ENCODE results near the gene ISCA2.

The ISCA2 gene

GRCh38 chr14:74486164-74486563, 7.4 kb upstream of the ISCA2 start:
- no peak for DNase-seq

DNA sequence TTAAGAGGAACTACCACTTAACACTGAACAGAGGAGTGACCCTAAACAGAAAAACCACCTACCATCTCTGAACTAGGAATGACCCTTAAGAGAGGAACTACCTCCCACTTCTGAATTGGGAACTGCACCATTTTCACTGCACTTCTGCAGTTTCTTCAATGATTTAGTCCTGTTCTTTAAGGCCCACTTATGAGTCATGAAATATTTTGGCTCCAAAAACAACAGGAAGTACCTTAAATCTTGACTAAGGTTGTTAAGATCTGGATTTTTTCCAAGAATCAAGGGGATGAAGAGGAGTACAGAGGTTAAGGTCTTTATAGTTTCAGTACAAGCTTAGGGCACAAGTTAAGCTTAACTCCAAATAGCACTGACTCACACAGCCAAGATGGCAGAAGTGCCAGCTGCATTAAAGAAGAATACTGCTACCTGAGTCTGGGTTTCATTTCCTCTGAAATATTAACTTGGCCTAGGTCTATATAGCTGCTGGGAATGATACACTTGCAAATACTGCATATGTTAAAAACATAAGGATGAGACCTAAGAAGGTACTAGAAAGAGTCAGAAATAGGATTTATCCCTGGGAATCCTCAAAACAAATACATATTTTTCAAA, 4.7 kb upstream of the ISCA2 start:
- DNase-seq: no peak

GRCh38 chr14:74490486-74490885, 3.1 kb upstream of the ISCA2 start:
- no peak for DNase-seq

DNA sequence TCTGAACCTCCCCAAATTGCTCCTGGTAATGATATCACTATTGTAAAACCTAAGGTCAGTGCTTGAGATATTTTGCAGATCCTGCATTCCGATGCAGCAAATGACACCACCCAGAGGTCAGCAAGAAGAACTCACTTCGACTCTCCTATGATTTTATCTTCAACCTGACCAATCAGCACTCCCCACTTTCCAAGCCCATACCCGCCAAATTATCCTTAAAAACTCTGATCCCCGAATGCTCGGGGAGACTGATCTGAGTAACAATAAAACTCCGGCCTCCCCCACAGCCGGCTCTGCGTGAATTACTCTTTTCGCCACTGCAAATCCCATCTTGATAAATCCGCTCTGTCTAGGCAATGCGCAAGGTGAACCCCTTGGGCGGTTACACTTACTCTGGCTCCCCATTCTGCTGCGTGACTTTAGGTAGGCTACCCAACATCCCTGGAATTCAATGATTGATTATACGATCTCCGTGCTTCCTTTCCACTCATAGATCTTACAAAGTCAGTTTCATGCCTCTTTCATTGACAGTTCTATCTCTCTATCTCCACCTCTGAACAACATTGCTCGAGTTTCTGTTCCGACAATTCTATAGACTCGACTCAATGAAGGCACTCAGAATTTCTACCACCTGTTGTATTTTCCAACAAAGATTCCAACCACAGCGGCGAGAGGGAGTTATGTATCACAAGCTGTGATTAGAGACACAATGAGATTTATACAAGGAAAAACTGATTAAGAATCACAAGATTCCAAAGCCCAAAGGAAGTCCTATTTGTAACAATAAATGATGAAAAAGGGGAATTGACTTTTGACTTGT, 1.4 kb upstream of the ISCA2 start:
- DNase-seq: no peak

GRCh38 chr14:74492776-74493342, 706 bp upstream of the ISCA2 start, which contains the start of gene NPC2:
Gene NPC2 (minus strand): TSS chr14:74493305. CDS start chr14:74493274, 31 bp downstream.
- no peak for DNase-seq

GRCh38 chr14:74495356-74495755, 1.8 kb downstream of the ISCA2 start:
- DNase-seq: no peak

GRCh38 chr14:74500417-74501134, 7.0 kb downstream of the ISCA2 start:
- peak; percentile 40 for DNase-seq

GRCh38 chr14:74501135-74501614, 7.6 kb downstream of the ISCA2 start:
- DNase-seq: peak; percentile 89

DNA sequence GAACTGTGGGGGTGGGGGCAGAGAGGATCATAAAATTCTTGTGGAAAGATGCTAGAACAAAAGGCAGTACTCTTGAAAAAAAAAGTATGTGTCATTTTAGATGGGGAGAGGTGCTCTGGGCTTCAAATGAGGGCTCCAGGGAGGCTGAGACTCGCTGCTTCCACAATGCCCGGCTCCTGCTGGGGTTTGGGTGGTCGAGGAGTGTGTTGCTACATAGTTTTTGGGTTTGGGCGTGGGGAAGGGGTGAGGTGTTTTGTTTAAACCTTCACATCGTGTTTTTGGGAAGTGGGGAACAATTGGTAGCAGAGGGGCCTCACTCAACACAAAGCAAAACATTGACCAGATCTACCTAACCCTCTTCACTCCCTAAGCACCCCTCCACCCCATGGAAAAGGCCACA, 8.1 kb downstream of the ISCA2 start:
- no peak for DNase-seq

DNA sequence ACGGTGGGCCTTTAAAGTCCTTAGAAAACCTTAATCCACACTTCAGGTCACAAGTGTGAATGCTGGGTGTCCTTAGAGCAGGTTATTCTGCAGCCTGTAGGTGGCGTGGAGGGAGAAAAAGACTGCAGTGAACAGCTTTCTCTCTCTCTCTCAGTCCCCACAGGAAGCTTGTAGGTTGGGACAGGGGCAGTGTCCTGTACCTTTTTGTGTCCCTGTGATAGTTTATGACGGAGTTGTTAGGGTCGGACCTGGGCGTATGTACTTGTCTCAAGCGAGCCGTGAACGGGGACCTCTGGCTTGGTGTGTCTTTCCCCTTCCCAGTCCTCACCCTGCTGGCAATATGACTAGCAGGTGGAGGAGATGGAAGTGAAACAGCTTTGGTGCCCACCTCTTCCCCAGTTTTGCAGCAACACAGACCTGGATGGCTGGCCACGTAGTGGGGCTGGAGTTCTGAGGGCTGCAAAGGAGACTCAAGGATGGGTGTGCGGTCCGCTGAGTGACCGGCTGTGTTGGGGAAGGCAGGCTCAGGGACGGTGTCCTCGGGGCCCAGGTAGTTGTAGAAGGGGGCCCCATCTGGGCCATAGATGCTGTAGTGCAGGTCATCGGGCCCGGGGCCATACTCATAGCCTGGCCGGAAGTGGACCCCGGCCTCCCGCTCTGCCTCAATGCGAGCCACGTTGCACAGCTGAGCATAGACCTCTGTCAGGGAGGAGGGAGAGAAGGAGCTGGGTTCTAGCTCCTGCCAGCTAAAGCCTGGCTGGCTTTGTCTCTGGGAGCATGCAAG, 8.9 kb downstream of the ISCA2 start:
- peak; percentile 83 for DNase-seq

DNA sequence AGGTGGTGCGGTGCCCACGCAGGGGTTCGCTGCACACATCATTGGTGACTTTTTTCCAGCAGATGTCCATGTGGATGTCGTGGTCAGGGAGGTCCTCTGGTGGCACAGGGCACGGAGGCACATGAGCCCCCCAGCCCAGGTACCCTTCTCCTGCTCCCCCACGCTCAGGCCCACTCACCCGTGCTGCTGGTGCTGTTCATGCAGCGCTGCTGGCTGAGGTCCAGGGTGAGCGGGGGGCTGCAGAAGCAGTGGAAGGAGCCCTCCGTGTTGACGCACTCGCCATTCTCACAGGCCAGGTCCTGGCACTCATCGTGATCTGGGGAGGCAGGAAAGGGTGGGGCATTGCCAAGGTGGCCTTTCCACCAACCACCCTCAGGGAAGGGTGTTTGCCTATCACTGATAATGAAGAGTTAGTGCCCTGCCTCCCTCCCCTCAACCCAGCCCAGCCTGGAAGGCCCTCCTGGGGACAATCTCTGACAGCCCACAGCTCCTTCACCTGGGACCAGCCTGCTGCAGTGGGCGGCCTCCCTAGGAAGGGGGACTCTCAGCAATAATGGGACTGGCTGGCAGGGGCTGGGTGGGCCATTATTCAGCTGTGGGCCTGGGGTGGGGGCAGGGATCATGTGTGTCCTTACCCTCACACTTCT, 9.8 kb downstream of the ISCA2 start:
- DNase-seq: no peak

DNA sequence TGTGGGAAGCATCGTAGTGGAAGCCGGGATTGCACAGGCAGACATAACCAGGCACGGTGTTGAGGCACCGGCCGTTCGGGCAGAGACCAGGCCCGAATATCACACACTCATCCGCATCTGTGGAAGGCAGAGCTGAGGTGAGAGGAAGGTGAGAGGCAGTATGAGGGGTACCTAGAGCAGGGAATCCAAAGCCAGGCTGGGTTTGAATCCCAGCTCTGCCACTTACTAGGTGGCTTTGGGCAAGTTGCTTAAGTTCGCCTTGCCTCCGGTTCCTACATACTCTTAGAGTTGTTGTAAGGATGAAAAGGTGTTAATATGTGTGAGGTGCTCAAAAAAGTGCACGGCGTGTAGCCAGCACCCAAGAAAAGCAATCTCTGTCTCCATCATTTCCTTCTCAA, 10.4 kb downstream of the ISCA2 start:
- DNase-seq: no peak

GRCh38 chr14:74504412-74504811, 10.8 kb downstream of the ISCA2 start:
- no peak for DNase-seq

DNA sequence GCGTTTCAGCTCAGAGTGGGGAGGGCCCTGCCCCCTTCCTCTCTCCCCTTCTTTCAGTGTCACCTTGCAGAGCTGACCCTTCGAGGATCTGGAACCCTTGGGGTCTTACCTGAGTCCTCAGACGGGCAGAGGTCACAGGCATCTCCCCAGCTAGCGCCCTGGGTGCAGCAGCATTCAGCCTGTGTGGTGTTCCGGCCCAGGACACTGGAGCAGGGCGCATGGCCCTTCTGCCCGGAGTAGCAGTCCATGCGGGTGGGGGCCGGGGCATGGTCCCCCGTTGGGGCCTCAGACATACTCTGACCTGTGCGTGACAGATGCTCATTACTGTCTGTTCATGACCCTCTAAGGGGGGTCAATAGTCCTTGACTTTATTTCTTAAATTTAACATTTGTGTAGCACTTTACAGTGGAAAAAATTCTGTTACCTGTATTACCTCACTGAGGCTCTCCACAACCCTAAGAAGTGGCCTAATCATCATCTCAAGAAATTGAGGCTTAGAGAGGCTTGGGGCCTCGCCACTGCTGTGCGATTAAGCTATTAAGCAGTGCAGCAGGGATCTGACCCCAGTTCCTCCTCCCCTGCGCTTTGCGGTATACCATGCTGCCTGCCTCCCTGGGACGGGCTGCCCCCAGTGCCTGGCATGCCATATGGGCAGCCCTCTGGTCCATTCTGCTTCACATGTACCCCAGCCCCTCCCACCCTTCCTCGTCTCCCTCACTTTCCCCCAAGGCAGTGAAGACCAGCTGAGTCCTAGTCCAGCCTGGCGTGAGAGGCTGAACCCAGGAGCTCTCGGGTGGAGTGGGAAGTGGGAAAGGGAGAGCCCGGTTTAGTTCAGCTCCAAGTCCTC, 11.5 kb downstream of the ISCA2 start:
- DNase-seq: no peak

DNA sequence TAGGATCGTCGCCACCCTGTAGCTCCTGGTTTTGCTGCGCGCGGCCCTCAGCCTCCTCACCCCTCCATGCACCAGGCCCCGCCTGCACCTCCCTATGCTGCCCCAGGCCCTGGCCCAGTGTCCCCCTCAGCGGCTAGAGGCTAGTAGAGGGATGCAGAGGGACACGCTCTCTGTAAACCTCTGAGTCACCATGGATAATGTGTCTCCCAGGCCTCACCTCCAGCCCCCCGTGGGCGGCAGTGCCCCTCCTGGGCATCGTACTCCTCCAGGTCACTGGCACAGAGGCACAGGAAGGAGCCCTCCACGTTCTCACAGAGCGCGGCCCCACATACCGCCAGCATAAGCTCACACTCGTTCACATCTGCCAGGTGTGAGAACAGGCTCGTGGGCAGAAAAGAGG, 12.3 kb downstream of the ISCA2 start:
- no peak for DNase-seq

DNA sequence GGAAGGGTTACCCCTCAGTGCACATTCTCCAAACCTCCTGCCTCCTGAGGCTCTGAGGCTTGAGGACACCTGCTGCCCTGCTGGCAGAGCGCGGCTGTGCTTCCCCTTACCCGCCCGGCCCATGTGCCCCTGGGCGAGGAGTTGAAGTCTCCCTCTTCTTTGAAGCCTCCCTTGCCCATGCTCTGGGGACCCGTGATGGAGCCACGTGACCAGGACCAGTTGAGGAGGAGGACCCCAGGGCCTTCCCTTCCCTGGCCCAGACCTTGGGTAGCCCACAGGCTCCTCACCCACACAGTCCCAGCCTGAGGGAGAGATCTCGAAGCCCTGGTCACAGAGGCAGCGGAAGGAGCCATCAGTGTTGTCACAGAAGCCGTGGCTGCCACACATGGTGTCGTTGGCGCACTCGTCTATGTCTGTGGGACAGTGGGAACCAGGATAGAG, 12.9 kb downstream of the ISCA2 start:
- no peak for DNase-seq

DNA sequence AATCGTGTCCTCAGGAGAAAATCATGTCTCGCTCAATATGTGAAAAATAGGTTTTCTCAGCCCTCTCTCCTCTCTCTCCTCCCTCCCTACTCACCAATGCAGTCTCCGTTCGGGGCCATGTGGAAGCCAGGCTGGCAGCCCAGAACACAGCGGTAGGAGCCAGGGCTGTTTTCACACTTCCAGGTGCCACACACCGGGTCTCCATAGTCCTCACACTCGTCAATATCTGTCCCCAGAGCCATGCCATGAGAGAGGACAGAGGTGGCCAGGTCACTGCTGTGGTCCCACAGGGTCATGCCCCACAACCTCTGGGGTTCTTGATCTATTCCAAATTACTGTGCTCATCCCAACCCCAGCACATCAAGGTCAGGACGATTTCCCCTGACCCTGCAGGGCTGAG, 13.5 kb downstream of the ISCA2 start:
- no peak for DNase-seq

GRCh38 chr14:74507840-74508239, 14.3 kb downstream of the ISCA2 start:
- no peak for DNase-seq

DNA sequence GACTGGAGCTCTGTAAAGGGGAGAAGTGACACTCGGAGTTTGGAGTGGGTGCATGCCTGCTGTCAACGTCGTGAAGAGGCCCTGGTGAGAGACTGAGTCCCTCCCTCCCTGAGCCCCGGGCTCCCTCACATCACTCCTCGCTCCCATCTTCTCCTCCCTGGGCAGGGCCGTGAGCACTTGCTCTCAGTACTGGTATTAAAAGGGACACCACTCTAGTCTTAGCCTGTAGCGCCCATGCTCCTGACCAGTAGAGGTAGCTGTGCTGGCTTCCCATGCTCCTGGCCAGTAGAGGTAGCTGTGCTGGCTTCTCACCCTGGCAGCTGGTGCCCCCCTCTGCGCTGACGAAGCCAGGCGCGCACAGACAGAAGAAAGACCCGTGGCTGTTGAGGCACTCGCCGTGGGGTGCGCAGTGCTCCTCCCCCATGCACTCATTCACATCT, 14.7 kb downstream of the ISCA2 start:
- peak; percentile 21 for DNase-seq

DNA sequence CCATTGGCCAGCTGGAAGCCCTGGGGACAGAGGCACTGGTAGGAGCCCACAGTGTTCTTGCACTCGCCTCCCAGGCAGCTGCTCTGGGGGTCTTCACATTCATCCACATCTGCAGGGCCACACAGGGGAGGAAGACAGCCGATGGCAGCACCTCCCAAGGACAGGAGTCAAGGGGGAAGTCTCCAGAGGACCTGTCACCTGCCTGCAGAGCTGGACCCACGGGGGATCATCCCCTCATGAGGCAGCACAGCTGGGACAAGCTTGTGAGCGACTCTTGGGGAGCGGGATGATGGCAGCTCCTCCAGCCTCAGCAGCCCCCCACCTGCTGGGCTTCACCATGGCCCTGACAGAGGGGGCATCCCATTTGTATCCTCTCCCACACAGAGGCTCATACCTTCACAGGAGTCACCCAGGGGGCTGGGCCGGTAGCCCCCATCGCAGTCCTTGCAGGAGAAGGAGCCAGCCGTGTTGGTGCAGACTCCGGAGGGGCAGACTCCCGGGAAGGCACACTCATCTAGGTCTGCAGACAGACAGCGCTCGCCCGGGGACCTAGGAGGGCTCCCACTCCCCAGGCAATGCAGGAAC, 15.4 kb downstream of the ISCA2 start:
- DNase-seq: no peak
